ENCODE measurements around the gene PPP2R2D. TPM values are rescaled to one million over a fixed set of nuclear protein-coding genes. Genes with fewer than 3 reads are reported as not detected.

The PPP2R2D gene
- polyA plus RNA-seq, 1 of the 3 experiments (the other 2 are of a cell fraction): 25.1 TPM

DNA sequence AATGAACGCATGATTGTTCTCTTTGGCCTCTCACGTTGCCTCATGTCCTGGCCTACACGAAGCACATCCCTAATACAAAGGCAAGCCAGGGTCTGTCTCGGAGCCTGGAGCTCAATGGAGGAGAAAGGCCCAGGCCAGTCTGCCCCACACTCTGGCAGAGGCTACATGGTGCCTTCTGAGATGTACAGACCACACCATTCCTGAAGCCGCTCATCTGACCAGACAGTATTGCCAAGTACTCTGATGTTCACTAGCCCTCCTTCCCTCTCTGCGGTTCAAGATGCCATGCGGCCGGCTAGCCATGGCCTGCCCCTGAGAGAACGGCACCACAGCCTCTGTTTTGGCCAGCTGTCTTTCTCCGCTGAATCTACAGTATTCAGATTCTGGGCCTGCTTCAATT, 75.0 kb downstream of the PPP2R2D start (continued):
- TF ChIP-seq, protein P1, sequence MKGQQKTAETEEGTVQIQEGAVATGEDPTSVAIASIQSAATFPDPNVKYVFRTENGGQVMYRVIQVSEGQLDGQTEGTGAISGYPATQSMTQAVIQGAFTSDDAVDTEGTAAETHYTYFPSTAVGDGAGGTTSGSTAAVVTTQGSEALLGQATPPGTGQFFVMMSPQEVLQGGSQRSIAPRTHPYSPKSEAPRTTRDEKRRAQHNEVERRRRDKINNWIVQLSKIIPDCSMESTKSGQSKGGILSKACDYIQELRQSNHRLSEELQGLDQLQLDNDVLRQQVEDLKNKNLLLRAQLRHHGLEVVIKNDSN (IDR thresholded peaks at IDR 0.05; ENCODE audit: borderline replicate concordance, low read depth): no peak
- TF ChIP-seq, protein P2, sequence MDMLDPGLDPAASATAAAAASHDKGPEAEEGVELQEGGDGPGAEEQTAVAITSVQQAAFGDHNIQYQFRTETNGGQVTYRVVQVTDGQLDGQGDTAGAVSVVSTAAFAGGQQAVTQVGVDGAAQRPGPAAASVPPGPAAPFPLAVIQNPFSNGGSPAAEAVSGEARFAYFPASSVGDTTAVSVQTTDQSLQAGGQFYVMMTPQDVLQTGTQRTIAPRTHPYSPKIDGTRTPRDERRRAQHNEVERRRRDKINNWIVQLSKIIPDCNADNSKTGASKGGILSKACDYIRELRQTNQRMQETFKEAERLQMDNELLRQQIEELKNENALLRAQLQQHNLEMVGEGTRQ (IDR thresholded peaks at IDR 0.05; ENCODE audit: borderline replicate concordance, low read depth, low read length): no peak
- no peak for TF ChIP-seq MXI1 (IDR thresholded peaks at IDR 0.05; ENCODE audit: low read depth, low read length)

DNA sequence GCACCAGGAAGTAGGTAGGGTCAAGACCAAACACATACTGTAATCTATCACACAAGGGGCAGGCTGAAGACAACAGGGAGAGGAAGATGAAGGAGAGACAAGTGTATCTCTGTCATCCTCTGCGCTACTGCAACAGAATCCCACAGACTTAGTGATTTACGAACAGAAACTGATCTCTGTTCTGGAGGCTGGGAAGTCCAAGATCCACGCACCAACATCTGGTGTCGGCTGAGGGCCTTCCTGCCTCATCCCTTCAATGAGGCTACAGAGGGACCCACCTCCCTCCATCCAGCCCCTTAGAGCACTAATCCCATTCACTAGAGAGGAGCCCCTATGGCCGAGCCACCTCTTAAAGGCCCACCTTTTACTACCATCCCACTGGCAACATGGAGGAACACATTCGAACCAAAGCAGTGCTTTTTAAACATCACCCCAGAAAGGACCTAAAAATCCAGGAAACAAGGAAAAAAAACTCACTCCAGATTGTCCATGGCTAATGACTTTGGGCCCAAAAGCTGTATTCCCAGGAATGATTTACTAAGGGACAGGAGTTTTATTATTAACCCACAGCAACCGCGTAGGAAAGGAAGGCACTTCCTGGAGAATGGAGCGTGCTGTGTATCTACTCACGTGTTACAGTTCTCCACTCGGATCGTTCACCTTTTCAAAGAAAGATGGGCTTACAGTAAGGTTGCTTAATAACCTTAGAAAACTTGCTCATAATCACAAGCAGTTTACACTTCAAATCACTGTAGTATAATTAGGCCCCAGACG, 76.7 kb downstream of the PPP2R2D start:
- no peak overlapping the region for H3K27ac ChIP-seq (ENCODE audit: low read depth in 2 of 2, low read length in 1 of 2)
- ChIA-PET CTCF (interaction anchor here (4.8 kb wide), 1 partner anchor 45 kb away, joined by 28 read pairs; no protein-coding TSS in a partner anchor), POLR2A (no interaction called here)
- peaks cover 89% of the 10 kb centered on the region for H3K79me2 ChIP-seq (ENCODE audit: insufficient read depth)
- H3K27me3 ChIP-seq (ENCODE audit: insufficient read depth): no peaks in the 10 kb centered on the region
- no peak overlapping the region for H3K9ac ChIP-seq
- peaks cover 72% of the 10 kb centered on the region for H4K20me1 ChIP-seq (ENCODE audit: insufficient read depth)
- no peak for TF ChIP-seq YY1 (IDR thresholded peaks at IDR 0.05; ENCODE audit: low read depth)
- no peak for TF ChIP-seq SIN3A (IDR thresholded peaks at IDR 0.05; ENCODE audit: borderline replicate concordance, low read depth, low read length)
- TF ChIP-seq, protein P3, sequence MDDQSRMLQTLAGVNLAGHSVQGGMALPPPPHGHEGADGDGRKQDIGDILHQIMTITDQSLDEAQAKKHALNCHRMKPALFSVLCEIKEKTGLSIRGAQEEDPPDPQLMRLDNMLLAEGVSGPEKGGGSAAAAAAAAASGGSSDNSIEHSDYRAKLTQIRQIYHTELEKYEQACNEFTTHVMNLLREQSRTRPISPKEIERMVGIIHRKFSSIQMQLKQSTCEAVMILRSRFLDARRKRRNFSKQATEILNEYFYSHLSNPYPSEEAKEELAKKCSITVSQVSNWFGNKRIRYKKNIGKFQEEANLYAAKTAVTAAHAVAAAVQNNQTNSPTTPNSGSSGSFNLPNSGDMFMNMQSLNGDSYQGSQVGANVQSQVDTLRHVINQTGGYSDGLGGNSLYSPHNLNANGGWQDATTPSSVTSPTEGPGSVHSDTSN (IDR thresholded peaks at IDR 0.05): no peak
- no peak for TF ChIP-seq RFX5 (IDR thresholded peaks at IDR 0.05; ENCODE audit: low read length)
- TF ChIP-seq POLR2AphosphoS5 (IDR thresholded peaks at IDR 0.05; ENCODE audit: low read depth, low read length): no peak
- TF ChIP-seq, protein P4, sequence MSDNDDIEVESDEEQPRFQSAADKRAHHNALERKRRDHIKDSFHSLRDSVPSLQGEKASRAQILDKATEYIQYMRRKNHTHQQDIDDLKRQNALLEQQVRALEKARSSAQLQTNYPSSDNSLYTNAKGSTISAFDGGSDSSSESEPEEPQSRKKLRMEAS (IDR thresholded peaks at IDR 0.05; ENCODE audit: low read depth): no peak
- no peak for TF ChIP-seq RAD21 (IDR thresholded peaks at IDR 0.05; ENCODE audit: low read length)
- no peak for TF ChIP-seq SMC3 (IDR thresholded peaks at IDR 0.05; ENCODE audit: low read depth, low read length)
- TF ChIP-seq NFIC (IDR thresholded peaks at IDR 0.05; ENCODE audit: borderline replicate concordance): no peak
- TF ChIP-seq NRF1 (IDR thresholded peaks at IDR 0.05; ENCODE audit: low read depth, low read length): no peak
- TF ChIP-seq TCF12 (IDR thresholded peaks at IDR 0.05): no peak
- TF ChIP-seq, protein P5, sequence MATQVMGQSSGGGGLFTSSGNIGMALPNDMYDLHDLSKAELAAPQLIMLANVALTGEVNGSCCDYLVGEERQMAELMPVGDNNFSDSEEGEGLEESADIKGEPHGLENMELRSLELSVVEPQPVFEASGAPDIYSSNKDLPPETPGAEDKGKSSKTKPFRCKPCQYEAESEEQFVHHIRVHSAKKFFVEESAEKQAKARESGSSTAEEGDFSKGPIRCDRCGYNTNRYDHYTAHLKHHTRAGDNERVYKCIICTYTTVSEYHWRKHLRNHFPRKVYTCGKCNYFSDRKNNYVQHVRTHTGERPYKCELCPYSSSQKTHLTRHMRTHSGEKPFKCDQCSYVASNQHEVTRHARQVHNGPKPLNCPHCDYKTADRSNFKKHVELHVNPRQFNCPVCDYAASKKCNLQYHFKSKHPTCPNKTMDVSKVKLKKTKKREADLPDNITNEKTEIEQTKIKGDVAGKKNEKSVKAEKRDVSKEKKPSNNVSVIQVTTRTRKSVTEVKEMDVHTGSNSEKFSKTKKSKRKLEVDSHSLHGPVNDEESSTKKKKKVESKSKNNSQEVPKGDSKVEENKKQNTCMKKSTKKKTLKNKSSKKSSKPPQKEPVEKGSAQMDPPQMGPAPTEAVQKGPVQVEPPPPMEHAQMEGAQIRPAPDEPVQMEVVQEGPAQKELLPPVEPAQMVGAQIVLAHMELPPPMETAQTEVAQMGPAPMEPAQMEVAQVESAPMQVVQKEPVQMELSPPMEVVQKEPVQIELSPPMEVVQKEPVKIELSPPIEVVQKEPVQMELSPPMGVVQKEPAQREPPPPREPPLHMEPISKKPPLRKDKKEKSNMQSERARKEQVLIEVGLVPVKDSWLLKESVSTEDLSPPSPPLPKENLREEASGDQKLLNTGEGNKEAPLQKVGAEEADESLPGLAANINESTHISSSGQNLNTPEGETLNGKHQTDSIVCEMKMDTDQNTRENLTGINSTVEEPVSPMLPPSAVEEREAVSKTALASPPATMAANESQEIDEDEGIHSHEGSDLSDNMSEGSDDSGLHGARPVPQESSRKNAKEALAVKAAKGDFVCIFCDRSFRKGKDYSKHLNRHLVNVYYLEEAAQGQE (IDR thresholded peaks at IDR 0.05; ENCODE audit: low read depth, low read length): no peak
- no peak for TF ChIP-seq MEF2A (IDR thresholded peaks at IDR 0.05; ENCODE audit: borderline replicate concordance, low read depth)
- TF ChIP-seq, protein P2 (IDR thresholded peaks at IDR 0.05; ENCODE audit: borderline replicate concordance, low read depth, low read length): no peak
- TF ChIP-seq GABPA (IDR thresholded peaks at IDR 0.05; ENCODE audit: low read depth): no peak
- no peak for TF ChIP-seq FOSL2 (IDR thresholded peaks at IDR 0.05; ENCODE audit: borderline replicate concordance, low read depth)
- no peak for TF ChIP-seq MXI1 (IDR thresholded peaks at IDR 0.05; ENCODE audit: low read depth, low read length)
- no peak for TF ChIP-seq EZH2phosphoT487 (IDR thresholded peaks at IDR 0.05; ENCODE audit: borderline replicate concordance, low read depth)
- no peak for TF ChIP-seq TEAD4 (IDR thresholded peaks at IDR 0.05; ENCODE audit: borderline replicate concordance, insufficient read depth)
- no peak for TF ChIP-seq EP300 (IDR thresholded peaks at IDR 0.05; ENCODE audit: borderline replicate concordance in 1 of 2, low read depth in 1 of 2, low read length in 1 of 2)
- H3K4me1 ChIP-seq (ENCODE audit: control insufficient read depth in 1 of 2, insufficient read depth in 2 of 2, low read depth in 1 of 2, low read length in 1 of 2): peaks cover 10 to 35% of the 10 kb centered on the region in 2 experiments; a peak in 2 of 4 replicates
- H3K9me2 ChIP-seq: no peaks in the 10 kb centered on the region
- no peak for DNase-seq
- H3F3A ChIP-seq (replicated peaks; ENCODE audit: insufficient read depth): no peaks in the 10 kb centered on the region
- peaks cover 0 to 2% of the 10 kb centered on the region in 2 experiments for H3K36me3 ChIP-seq (replicated peaks in 1 of 2; ENCODE audit: control insufficient read depth in 1 of 2, insufficient read depth in 2 of 2, low read length in 1 of 2)
- H3K4me2 ChIP-seq: no peak overlapping the region; the same call in 1 of the 2 replicates
- WGBS (ENCODE audit: low lambda C conversion rate): 97% methylated on average over 9 of the region's 13 CpGs
- H3K4me3 ChIP-seq (ENCODE audit: low read depth in 2 of 2, low read length in 1 of 2): no peak overlapping the region
- H2AFZ ChIP-seq (ENCODE audit: low read depth): no peak overlapping the region
- H3K9me3 ChIP-seq: no peaks in the 10 kb centered on the region

Measured in SK-N-SH (cell line).